ENCODE measurements around the gene CCDC159. TPM values are rescaled to one million over a fixed set of nuclear protein-coding genes. Genes with fewer than 3 reads are reported as not detected.

Gene CCDC159
- total RNA-seq, 2 experiments from 2014 or later = 35.5 to 42.4 TPM

GRCh38 chr19:11400798-11401197, 54.5 kb downstream of the CCDC159 start:
- no peak overlapping the region for H3K27ac Mint-ChIP-seq
- CTCF ChIA-PET = no interaction called here
- no peaks in the 10 kb centered on the region for H3K36me3 ChIP-seq (ENCODE audit: insufficient read depth, low read length)

GRCh38 chr19:11401808-11402543, 55.7 kb downstream of the CCDC159 start:
- Histone ChIP-seq H3K9me3 (ENCODE audit: control insufficient read depth in 1 of 2, insufficient read depth in 1 of 2, low read length in 2 of 2) (peaks cover 0 to 4% of the 10 kb centered on the region in 2 experiments), H3K36me3 (ENCODE audit: insufficient read depth, low read length) (no peaks in the 10 kb centered on the region), H3K4me1 (ENCODE audit: insufficient read depth, low read length) (peaks cover 6% of the 10 kb centered on the region), H3K4me3 (ENCODE audit: low read length) (no peak overlapping the region), H3K27me3 (ENCODE audit: control insufficient read depth in 1 of 2, insufficient read depth in 2 of 2, low read length in 2 of 2) (peaks cover 4 to 5% of the 10 kb centered on the region in 2 experiments), H3K27ac (ENCODE audit: low read depth in 1 of 2, low read length in 2 of 2) (no peak overlapping the region)
- Mint-ChIP-seq H3K36me3 (ENCODE audit: low read depth) (no peaks in the 10 kb centered on the region), H3K27me3 (peaks cover 19% of the 10 kb centered on the region), H3K4me3 (no peak overlapping the region), H3K4me1 (ENCODE audit: low read depth) (no peaks in the 10 kb centered on the region), H3K9me3 (no peaks in the 10 kb centered on the region), H3K27ac (no peak overlapping the region)
- intact Hi-C loops (cut with DNase I, micrococcal nuclease) = no loop called here
- ChIA-PET POLR2A (no interaction called here), CTCF (no interaction called here)
- ATAC-seq (ENCODE audit: poor library complexity) = no peak
- TF ChIP-seq CTCF (IDR thresholded peaks at IDR 0.05) = no peak
- no peak for DNase-seq

More at GRCh38 chr19:11400798-11401197, 54.5 kb downstream of the CCDC159 start:
- TF ChIP-seq CTCF (IDR thresholded peaks at IDR 0.05) = no peak
- Histone ChIP-seq H3K9me3 (ENCODE audit: control insufficient read depth in 1 of 2, insufficient read depth in 1 of 2, low read length in 2 of 2) (no peaks in the 10 kb centered on the region), H3K4me3 (ENCODE audit: low read length) (no peak overlapping the region), H3K4me1 (ENCODE audit: insufficient read depth, low read length) (no peaks in the 10 kb centered on the region), H3K27ac (ENCODE audit: low read depth in 1 of 2, low read length in 2 of 2) (no peak overlapping the region), H3K27me3 (ENCODE audit: control insufficient read depth in 1 of 2, insufficient read depth in 2 of 2, low read length in 2 of 2) (no peaks in the 10 kb centered on the region)
- Mint-ChIP-seq H3K4me3 (no peak overlapping the region), H3K4me1 (ENCODE audit: low read depth) (no peaks in the 10 kb centered on the region), H3K27me3 (peaks cover 15% of the 10 kb centered on the region), H3K36me3 (ENCODE audit: low read depth) (no peaks in the 10 kb centered on the region), H3K9me3 (no peaks in the 10 kb centered on the region)
- POLR2A ChIA-PET = interaction anchor here (0.5 to 0.9 kb wide), 2 partner anchors 20 to 99 kb away, joined by 3 to 4 read pairs; no protein-coding TSS in a partner anchor
- no peak for ATAC-seq (ENCODE audit: poor library complexity)
- DNase-seq = no peak
- intact Hi-C loops (cut with DNase I, micrococcal nuclease) = no loop called here

Other genes with a start within 250 kb of the CCDC159 start
- gene SPC24, start 190.7 kb upstream of the CCDC159 start, total RNA-seq = 1 to 10 TPM in 1 of 2 experiments, under 1 TPM in 1; 0.59 to 1.5 TPM
- gene KANK2, start 149.0 kb upstream of the CCDC159 start, total RNA-seq = not detected
- gene ANGPTL8, start 106.9 kb upstream of the CCDC159 start, total RNA-seq = not detected
- under 1 TPM; 0.14 to 0.38 TPM for gene DOCK6, start 84.0 kb upstream of the CCDC159 start, total RNA-seq
- not detected for gene TSPAN16, start 50.4 kb upstream of the CCDC159 start, total RNA-seq
- 1 to 10 TPM; 1.2 to 2.2 TPM for gene RAB3D, start 6.9 kb upstream of the CCDC159 start, total RNA-seq
- gene TMEM205, start 251 bp upstream of the CCDC159 start, total RNA-seq = 10 to 100 TPM in 1 of 2 experiments, 1 to 10 TPM in 1; 8.8 to 10.4 TPM
- 1 to 10 TPM; 8.2 TPM for gene PLPPR2, start 8.9 kb downstream of the CCDC159 start, total RNA-seq
- 1 to 10 TPM; 2.6 to 2.7 TPM for gene SWSAP1, start 28.1 kb downstream of the CCDC159 start, total RNA-seq
- 10 to 100 TPM; 10.9 to 11.3 TPM for gene EPOR, start 37.8 kb downstream of the CCDC159 start, total RNA-seq
- not detected for gene RGL3, start 72.8 kb downstream of the CCDC159 start, total RNA-seq
- gene ODAD3, start 88.6 kb downstream of the CCDC159 start, total RNA-seq = not detected
- 100 to 1,000 TPM; 257 to 260 TPM for gene PRKCSH, start 89.1 kb downstream of the CCDC159 start, total RNA-seq
- gene ELAVL3, start 134.5 kb downstream of the CCDC159 start, total RNA-seq = under 1 TPM in 1 of 2 experiments, not detected in 1; 0.66 TPM
- 1 to 10 TPM; 7.4 to 7.5 TPM for gene ZNF653, start 159.3 kb downstream of the CCDC159 start, total RNA-seq
- 10 to 100 TPM; 27.2 to 27.4 TPM for gene ECSIT, start 182.6 kb downstream of the CCDC159 start, total RNA-seq
- not detected for gene CNN1, start 192.3 kb downstream of the CCDC159 start, total RNA-seq
- 10 to 100 TPM; 31.8 to 33.2 TPM for gene ELOF1, start 212.7 kb downstream of the CCDC159 start, total RNA-seq
- gene ACP5, start 231.1 kb downstream of the CCDC159 start, total RNA-seq = 10 to 100 TPM; 13.4 to 15.3 TPM